ENCODE data around the gene HS3ST4. TPM values are rescaled to one million over a fixed set of nuclear protein-coding genes. Genes with fewer than 3 reads are reported as not detected.

HS3ST4 gene
- total RNA-seq, 4 donors from 2014 or later, result not detected

- H3K27ac ChIP-seq, result no peak overlapping the region
- H3K27me3 ChIP-seq, result peaks cover 0 to 8% of the 10 kb centered on the region in 2 donors
- DNase-seq, result no peak
- H3K9me3 ChIP-seq, result no peaks in the 10 kb centered on the region
- H3K4me1 ChIP-seq, result peaks cover 0 to 10% (median 0%) of the 10 kb centered on the region in 4 donors
- no peak for TF ChIP-seq POLR2A (IDR thresholded peaks at IDR 0.05)
- no peak for TF ChIP-seq CTCF (IDR thresholded peaks at IDR 0.05)
- H3K4me3 ChIP-seq, result no peak overlapping the region
- no peaks in the 10 kb centered on the region for H3K36me3 ChIP-seq
Measured at GRCh38 chr16:25689137-25689836, 2.5 kb upstream of the HS3ST4 start.

GRCh38 chr16:25690552-25691143 is 1.1 kb upstream of the HS3ST4 start:
- H3K27me3 ChIP-seq, result peaks cover 0 to 8% of the 10 kb centered on the region in 2 donors
- H3K9me3 ChIP-seq, result no peaks in the 10 kb centered on the region
- TF ChIP-seq POLR2A (IDR thresholded peaks at IDR 0.05) (no peak), CTCF (IDR thresholded peaks at IDR 0.05) (no peak)
- no peak for DNase-seq
- no peaks in the 10 kb centered on the region for H3K36me3 ChIP-seq
- H3K27ac ChIP-seq, result no peak overlapping the region
- H3K4me1 ChIP-seq, result peaks cover 0 to 10% (median 0%) of the 10 kb centered on the region in 4 donors
- H3K4me3 ChIP-seq, result no peak overlapping the region

GRCh38 chr16:25692351-25692741 is 587 bp downstream of the HS3ST4 start:
- H3K27ac ChIP-seq, result no peak overlapping the region
- H3K4me3 ChIP-seq, result no peak overlapping the region
- DNase-seq, result no peak
- no peaks in the 10 kb centered on the region for H3K36me3 ChIP-seq
- H3K4me1 ChIP-seq, result peaks cover 0 to 10% (median 0%) of the 10 kb centered on the region in 4 donors
- H3K9me3 ChIP-seq, result no peaks in the 10 kb centered on the region
- TF ChIP-seq POLR2A (IDR thresholded peaks at IDR 0.05) (no peak), CTCF (IDR thresholded peaks at IDR 0.05) (no peak)
- H3K27me3 ChIP-seq, result peaks cover 0 to 8% of the 10 kb centered on the region in 2 donors

GRCh38 chr16:25692742-25693508 is 1.2 kb downstream of the HS3ST4 start:
- peaks cover 0 to 10% (median 0%) of the 10 kb centered on the region in 4 donors for H3K4me1 ChIP-seq
- H3K4me3 ChIP-seq, result no peak overlapping the region
- peaks cover 0 to 8% of the 10 kb centered on the region in 2 donors for H3K27me3 ChIP-seq
- H3K36me3 ChIP-seq, result no peaks in the 10 kb centered on the region
- no peaks in the 10 kb centered on the region for H3K9me3 ChIP-seq
- no peak for DNase-seq
- H3K27ac ChIP-seq, result no peak overlapping the region
- TF ChIP-seq CTCF (IDR thresholded peaks at IDR 0.05), result no peak
- no peak for TF ChIP-seq POLR2A (IDR thresholded peaks at IDR 0.05)

- Histone ChIP-seq H3K27me3 (peaks cover 0 to 8% of the 10 kb centered on the region in 2 donors), H3K4me3 (no peak overlapping the region), H3K9me3 (no peaks in the 10 kb centered on the region), H3K4me1 (peaks cover 0 to 10% (median 0%) of the 10 kb centered on the region in 4 donors), H3K36me3 (no peaks in the 10 kb centered on the region), H3K27ac (no peak overlapping the region)
- no peak for TF ChIP-seq CTCF (IDR thresholded peaks at IDR 0.05)
- no peak for TF ChIP-seq POLR2A (IDR thresholded peaks at IDR 0.05)
- DNase-seq, result no peak
Measured at GRCh38 chr16:25693631-25694030, 1.9 kb downstream of the HS3ST4 start.
